Measurements from ENCODE around the gene BIRC6.
"Not testable (repeated sequence)": the region's sequence is repeated elsewhere in the genome, so short reads cannot be mapped to it uniquely, and the experiment has no call there.

Gene BIRC6

GRCh38 chr2:32572030-32572429 lies 215.2 kb downstream of the BIRC6 start:
- DNase-seq (ENCODE audit: low read depth, low spot score), result no peak
- no peak overlapping the region for H3K27ac ChIP-seq

GRCh38 chr2:32572737-32573136 lies 215.9 kb downstream of the BIRC6 start:
- no peak overlapping the region for H3K27ac ChIP-seq
- DNase-seq (ENCODE audit: low read depth, low spot score), result no peak

GRCh38 chr2:32591669-32592463 lies 235.0 kb downstream of the BIRC6 start:
- no peak for DNase-seq (ENCODE audit: low read depth, low spot score)

GRCh38 chr2:32594573-32594972 lies 237.8 kb downstream of the BIRC6 start:
- no peak for DNase-seq (ENCODE audit: low read depth, low spot score)
- no peak overlapping the region for H3K27ac ChIP-seq

More at GRCh38 chr2:32591669-32592463, 235.0 kb downstream of the BIRC6 start:
- H3K27ac ChIP-seq, result no peak overlapping the region

- DNase-seq (ENCODE audit: low read depth, low spot score), result no peak
- no peak overlapping the region for H3K27ac ChIP-seq
Measured at GRCh38 chr2:32611366-32611765, 254.5 kb downstream of the BIRC6 start.

- DNase-seq (ENCODE audit: low read depth, low spot score), result no peak
- H3K27ac ChIP-seq, result no peak overlapping the region
Measured at GRCh38 chr2:32611771-32612170, 254.9 kb downstream of the BIRC6 start.

GRCh38 chr2:32614084-32614483 lies 257.3 kb downstream of the BIRC6 start:
- no peak for DNase-seq (ENCODE audit: low read depth, low spot score)
- no peak overlapping the region for H3K27ac ChIP-seq

GRCh38 chr2:32617599-32618189 lies 260.9 kb downstream of the BIRC6 start:
- no peak overlapping the region for H3K27ac ChIP-seq
- no peak for DNase-seq (ENCODE audit: low read depth, low spot score)

GRCh38 chr2:32622570-32623310 lies 265.9 kb downstream of the BIRC6 start:
- H3K27ac ChIP-seq, result no peak overlapping the region
- no peak for DNase-seq (ENCODE audit: low read depth, low spot score)

GRCh38 chr2:32623311-32623706 lies 266.5 kb downstream of the BIRC6 start:
- DNase-seq (ENCODE audit: low read depth, low spot score), result no peak
- no peak overlapping the region for H3K27ac ChIP-seq

- DNase-seq (ENCODE audit: low read depth, low spot score), result no peak
- H3K27ac ChIP-seq, result no peak overlapping the region
Measured at GRCh38 chr2:32624812-32625211, 268.0 kb downstream of the BIRC6 start.

- no peak overlapping the region for H3K27ac ChIP-seq
- no peak for DNase-seq (ENCODE audit: low read depth, low spot score)
Measured at GRCh38 chr2:32626639-32627221, 269.9 kb downstream of the BIRC6 start.

GRCh38 chr2:32627441-32627813 lies 270.6 kb downstream of the BIRC6 start:
- no peak for DNase-seq (ENCODE audit: low read depth, low spot score)
- no peak overlapping the region for H3K27ac ChIP-seq

GRCh38 chr2:32627814-32628579 lies 271.2 kb downstream of the BIRC6 start, which contains the start of gene TTC27:
TSS of gene TTC27 (plus strand) at chr2:32628050. CDS start at chr2:32628293, 243 bp downstream.
- no peak within 1 kb of the TSS for H3K27ac ChIP-seq
- peak; percentile 84 for DNase-seq (ENCODE audit: low read depth, low spot score)

GRCh38 chr2:32632089-32632488 lies 275.3 kb downstream of the BIRC6 start:
- DNase-seq (ENCODE audit: low read depth, low spot score), result peak; percentile 18

GRCh38 chr2:32633040-32633439 lies 276.2 kb downstream of the BIRC6 start:
- no peak overlapping the region for H3K27ac ChIP-seq
- DNase-seq (ENCODE audit: low read depth, low spot score), result no peak

More at GRCh38 chr2:32632089-32632488, 275.3 kb downstream of the BIRC6 start:
- H3K27ac ChIP-seq, result no peak overlapping the region

- DNase-seq (ENCODE audit: low read depth, low spot score); H3K27ac ChIP-seq: not testable (repeated sequence)
Measured at GRCh38 chr2:32638548-32638947, 281.7 kb downstream of the BIRC6 start.

GRCh38 chr2:32641180-32641579 lies 284.4 kb downstream of the BIRC6 start:
- DNase-seq (ENCODE audit: low read depth, low spot score), result no peak
- H3K27ac ChIP-seq, result no peak overlapping the region

GRCh38 chr2:32647180-32647651 lies 290.4 kb downstream of the BIRC6 start:
- H3K27ac ChIP-seq, result no peak overlapping the region
- DNase-seq (ENCODE audit: low read depth, low spot score), result no peak
